Mammary epithelial cell (primary cell): ENCODE results near the gene STING1.
"Not testable (repeated sequence)": the region's sequence is repeated elsewhere in the genome, so short reads cannot be mapped to it uniquely, and the experiment has no call there.

Experiments used
- EZH2 ChIP-seq: IDR thresholded peaks from 2 replicates; pipeline ENCODE4 v1.6.1; 2012; ENCODE audit warnings: low read length, inconsistent platforms, borderline replicate concordance
- TF ChIP-seq, protein P1 (sequence below), 2 donors: IDR thresholded peaks in 1 of 2; conservative IDR thresholded peaks in 1 of 2; 2 replicates each; pipeline ENCODE4 v1.5.1; 2011 to 2012; ENCODE audit warnings: inconsistent platforms in 2 of 2, low read length in 2 of 2, mild to moderate bottlenecking in 2 of 2, control low read depth in 1 of 2, low read depth in 1 of 2; ENCODE audit not compliant: insufficient read depth in 1 of 2; ENCODE audit errors: extremely low read depth in 1 of 2

DNA sequence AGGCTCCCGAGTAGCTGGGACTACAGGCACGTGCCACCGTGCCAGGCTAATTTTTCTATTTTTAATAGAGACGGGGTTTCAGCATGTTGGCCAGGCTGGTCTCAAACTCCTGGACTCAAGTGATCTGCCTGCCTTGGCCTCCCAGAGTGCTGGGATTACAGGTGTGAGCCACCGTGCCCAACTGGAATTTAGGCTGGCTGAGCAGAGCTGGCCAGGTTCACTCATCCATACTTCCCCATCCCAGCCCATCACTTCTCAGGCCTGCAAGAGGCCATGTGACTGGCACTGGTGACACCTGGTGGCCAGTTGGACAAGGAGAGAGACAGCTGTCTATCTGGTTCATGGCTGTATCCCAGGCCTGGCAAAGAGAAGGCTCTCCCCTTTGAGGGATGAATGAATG lies 30.9 kb upstream of the STING1 start:
- TF ChIP-seq, protein P1, sequence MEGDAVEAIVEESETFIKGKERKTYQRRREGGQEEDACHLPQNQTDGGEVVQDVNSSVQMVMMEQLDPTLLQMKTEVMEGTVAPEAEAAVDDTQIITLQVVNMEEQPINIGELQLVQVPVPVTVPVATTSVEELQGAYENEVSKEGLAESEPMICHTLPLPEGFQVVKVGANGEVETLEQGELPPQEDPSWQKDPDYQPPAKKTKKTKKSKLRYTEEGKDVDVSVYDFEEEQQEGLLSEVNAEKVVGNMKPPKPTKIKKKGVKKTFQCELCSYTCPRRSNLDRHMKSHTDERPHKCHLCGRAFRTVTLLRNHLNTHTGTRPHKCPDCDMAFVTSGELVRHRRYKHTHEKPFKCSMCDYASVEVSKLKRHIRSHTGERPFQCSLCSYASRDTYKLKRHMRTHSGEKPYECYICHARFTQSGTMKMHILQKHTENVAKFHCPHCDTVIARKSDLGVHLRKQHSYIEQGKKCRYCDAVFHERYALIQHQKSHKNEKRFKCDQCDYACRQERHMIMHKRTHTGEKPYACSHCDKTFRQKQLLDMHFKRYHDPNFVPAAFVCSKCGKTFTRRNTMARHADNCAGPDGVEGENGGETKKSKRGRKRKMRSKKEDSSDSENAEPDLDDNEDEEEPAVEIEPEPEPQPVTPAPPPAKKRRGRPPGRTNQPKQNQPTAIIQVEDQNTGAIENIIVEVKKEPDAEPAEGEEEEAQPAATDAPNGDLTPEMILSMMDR (conservative IDR thresholded peaks at IDR 0.05 in 1 of 2, IDR thresholded peaks at IDR 0.05 in 1 of 2; ENCODE audit: extremely low read depth in 1 of 2, insufficient read depth in 1 of 2, low read depth in 1 of 2, low read length in 2 of 2) = peak; percentile 67 to 82
- not testable (repeated sequence) for TF ChIP-seq EZH2
